GM19025 (cell line): ENCODE results near the gene MAGED2.
"Not testable (repeated sequence)": the region's sequence is repeated elsewhere in the genome, so short reads cannot be mapped to it uniquely, and the experiment has no call there.

Source experiments
- ATAC-seq: cut with Tn5 transposase; IDR thresholded peaks from one replicate; pipeline ENCODE4 v1.9.1; 2021; ENCODE audit warnings: mild to moderate bottlenecking, low read depth, moderate library complexity; ENCODE audit not compliant: unreplicated experiment

MAGED2 gene

DNA sequence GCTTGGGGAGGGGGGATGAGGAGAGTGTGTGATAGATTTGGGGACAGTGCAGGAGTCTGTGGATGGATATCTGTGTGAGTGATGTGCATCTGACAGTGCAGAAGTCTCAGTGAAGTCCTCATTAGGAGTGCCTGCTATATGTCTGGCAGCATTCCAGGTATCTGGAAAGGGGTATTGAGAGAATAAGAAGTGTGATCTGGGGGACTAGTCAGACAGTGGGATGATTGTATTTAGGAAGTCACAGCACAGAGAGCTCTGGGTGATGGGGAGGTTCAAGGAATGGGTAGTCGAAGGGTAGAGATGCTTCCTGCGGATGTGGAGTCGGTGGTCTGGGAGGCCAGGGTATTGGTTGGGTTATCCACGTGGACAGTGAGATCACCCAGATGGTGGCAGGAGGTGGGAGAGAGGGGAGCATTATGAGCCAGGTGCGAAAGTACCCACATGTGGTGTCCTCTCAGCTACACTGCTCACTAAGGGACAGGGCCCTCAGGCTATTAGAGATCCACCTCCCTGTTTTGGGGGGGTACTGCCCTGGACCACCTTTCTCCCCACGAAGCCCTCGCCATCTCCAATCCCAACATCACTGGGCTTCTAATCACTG, 9.8 kb downstream of the MAGED2 start:
- no peak for ATAC-seq

GRCh38 chrX:54818221-54818620, 10.7 kb downstream of the MAGED2 start:
- no peak for ATAC-seq

- ATAC-seq: no peak
Measured at GRCh38 chrX:54819201-54819600, 11.7 kb downstream of the MAGED2 start.

GRCh38 chrX:54820737-54821136, 13.2 kb downstream of the MAGED2 start:
- no peak for ATAC-seq

- ATAC-seq: no peak
Measured at GRCh38 chrX:54821310-54821709, 13.8 kb downstream of the MAGED2 start.

DNA sequence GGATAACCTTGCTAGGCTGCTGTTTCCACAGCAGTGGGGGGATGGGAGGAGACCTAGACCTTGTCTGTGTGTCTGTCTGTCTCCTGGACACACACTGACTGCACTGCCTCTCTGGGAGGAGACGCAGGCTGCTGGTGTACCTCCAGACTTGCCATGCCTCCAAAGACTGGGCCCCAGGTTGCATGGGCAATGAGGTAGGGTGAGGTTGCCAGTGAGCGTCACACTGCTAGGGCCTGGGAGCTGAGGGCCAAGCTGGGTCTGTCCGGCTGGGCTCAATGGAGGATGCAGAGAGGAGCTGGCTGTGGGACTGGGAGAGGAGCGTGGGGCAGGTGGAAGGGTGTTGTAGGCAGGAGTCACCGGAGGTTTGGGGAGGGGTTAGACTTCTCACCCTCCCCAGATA, 16.6 kb downstream of the MAGED2 start:
- ATAC-seq: no peak

DNA sequence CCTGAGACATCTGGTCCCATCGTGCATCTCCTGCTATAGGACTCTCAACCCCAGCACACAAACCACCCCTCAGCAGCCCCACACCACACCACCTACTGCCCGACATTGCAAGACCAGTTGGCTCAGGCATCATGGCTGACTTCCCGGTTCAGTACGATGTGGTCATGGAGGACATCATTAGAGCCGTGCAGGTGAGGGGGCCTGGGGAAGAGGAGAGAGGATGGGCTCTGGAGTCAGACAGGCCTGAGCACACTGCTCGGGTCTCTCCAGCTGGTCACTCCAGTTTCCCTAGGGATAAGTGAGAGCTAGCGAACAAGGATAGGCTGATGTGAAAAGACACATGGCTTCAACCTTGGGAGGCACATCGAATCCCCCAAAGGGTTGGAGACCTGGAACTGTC, 17.2 kb downstream of the MAGED2 start:
- no peak for ATAC-seq

GRCh38 chrX:54825716-54826438, 18.3 kb downstream of the MAGED2 start:
- ATAC-seq: no peak

- no peak for ATAC-seq
Measured at GRCh38 chrX:54826598-54826997, 19.1 kb downstream of the MAGED2 start.

- ATAC-seq: no peak
Measured at GRCh38 chrX:54838583-54838982, 31.0 kb downstream of the MAGED2 start.

- ATAC-seq: not testable (repeated sequence)
Measured at GRCh38 chrX:54841184-54841874, 33.8 kb downstream of the MAGED2 start.

DNA sequence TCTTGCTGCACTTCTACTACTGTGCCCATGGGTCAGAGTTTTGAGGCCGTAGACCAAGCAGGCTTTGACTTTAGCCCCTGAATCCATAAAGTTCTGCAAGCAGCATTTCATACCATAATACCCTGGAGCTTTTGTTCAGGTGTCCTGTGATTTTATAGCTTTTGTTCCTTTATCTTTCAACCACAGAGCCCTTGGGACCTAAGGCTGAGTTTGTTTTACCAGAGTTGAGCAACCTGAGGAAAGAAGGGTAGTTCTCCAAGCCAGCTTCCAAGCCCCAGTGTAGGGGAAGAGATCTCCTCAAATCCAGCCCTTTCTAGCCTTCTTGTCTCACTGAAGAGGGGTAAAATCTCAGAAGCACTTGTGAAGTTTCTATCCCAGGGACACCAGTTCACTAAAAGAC, 35.1 kb downstream of the MAGED2 start:
- no peak for ATAC-seq

- ATAC-seq: no peak
Measured at GRCh38 chrX:54843050-54843449, 35.5 kb downstream of the MAGED2 start.

DNA sequence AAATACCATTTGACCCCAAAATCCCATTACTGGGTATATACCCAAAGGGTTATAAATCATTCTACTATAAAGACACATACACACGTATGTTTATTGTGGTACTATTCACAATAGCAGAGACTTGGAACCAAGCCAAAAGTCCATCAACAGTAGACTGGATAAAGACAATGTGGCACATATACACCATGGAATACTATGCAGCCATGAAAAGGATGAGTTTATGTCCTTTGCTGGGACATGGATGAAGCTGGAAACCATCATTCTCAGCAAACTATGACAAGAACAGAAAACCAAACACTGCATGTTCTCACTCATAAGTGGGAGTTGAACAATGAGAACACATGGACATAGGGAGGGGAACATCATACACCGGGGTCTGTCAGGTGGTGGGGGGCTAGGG, 40.2 kb downstream of the MAGED2 start:
- ATAC-seq: not testable (repeated sequence)

- ATAC-seq: no peak
Measured at GRCh38 chrX:54865208-54865607, 57.7 kb downstream of the MAGED2 start.
